ENCODE results near the gene ANXA3. TPM values are rescaled to one million over a fixed set of nuclear protein-coding genes. Genes with fewer than 3 reads are reported as not detected.

ANXA3 gene
- polyA plus RNA-seq, 1 experiment, result 13.9 TPM

DNA sequence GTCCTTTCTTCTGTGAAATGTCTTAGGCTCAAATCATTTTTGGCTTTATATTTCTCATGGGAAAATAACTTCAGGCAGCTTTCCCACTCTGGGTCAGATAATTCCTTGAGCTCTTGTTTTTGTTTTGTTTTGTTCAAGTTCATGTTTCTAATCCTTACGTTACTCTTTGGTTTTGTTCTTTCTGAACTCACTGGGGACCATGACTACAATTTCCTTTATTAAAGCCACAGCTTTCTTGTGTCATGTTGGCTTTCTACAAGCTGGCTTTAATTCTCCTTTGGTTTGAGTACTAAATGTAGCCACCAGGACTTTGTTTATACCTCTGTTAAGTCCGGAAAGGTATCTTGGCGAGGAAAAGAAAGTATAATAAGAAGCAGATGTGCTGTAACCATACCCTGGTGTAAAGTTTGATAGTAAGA, 30.8 kb upstream of the ANXA3 start:
- POLR2A ChIA-PET, result no interaction called here
- no peak overlapping the region for H3K27ac ChIP-seq (ENCODE audit: low read depth, low read length)
- TF ChIP-seq, protein P1, sequence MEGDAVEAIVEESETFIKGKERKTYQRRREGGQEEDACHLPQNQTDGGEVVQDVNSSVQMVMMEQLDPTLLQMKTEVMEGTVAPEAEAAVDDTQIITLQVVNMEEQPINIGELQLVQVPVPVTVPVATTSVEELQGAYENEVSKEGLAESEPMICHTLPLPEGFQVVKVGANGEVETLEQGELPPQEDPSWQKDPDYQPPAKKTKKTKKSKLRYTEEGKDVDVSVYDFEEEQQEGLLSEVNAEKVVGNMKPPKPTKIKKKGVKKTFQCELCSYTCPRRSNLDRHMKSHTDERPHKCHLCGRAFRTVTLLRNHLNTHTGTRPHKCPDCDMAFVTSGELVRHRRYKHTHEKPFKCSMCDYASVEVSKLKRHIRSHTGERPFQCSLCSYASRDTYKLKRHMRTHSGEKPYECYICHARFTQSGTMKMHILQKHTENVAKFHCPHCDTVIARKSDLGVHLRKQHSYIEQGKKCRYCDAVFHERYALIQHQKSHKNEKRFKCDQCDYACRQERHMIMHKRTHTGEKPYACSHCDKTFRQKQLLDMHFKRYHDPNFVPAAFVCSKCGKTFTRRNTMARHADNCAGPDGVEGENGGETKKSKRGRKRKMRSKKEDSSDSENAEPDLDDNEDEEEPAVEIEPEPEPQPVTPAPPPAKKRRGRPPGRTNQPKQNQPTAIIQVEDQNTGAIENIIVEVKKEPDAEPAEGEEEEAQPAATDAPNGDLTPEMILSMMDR (IDR thresholded peaks at IDR 0.05; ENCODE audit: low read depth, low read length), result no peak
- no peaks in the 10 kb centered on the region for H3K9me3 ChIP-seq (ENCODE audit: control insufficient read depth, insufficient read depth, low read length)
- H3K4me3 ChIP-seq (ENCODE audit: low read depth, low read length), result no peak overlapping the region
- DNase-seq (ENCODE audit: low read depth, low spot score), result no peak
- CTCF ChIA-PET, result interaction anchor here (0.7 to 1.1 kb wide), 2 partner anchors 124 to 527 kb away, joined by 3 to 4 read pairs; no protein-coding TSS in a partner anchor
- H3K27me3 ChIP-seq (ENCODE audit: control insufficient read depth, insufficient read depth, low read length), result no peaks in the 10 kb centered on the region

DNA sequence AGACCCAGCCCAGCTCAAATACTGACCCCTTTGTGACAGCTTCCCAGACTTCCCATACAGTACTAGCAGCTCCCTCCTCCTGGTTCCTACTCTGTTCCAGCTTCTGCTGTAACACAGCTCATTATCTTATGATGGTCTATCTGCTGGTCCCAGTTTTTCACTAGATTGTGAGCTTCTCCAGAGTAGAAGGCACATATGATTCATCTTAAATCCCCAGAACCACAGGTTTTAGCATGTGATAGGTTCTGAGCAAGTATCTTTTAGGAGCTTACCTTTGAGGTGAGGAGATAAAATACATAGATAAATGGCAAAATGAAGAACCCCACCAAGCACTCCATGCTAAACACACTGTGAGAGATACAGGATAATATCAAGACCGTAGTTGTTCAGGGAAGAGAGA, 27.6 kb upstream of the ANXA3 start:
- no peak overlapping the region for H3K27ac ChIP-seq (ENCODE audit: low read depth, low read length)
- H3K27me3 ChIP-seq (ENCODE audit: control insufficient read depth, insufficient read depth, low read length), result no peaks in the 10 kb centered on the region
- H3K9me3 ChIP-seq (ENCODE audit: control insufficient read depth, insufficient read depth, low read length), result no peaks in the 10 kb centered on the region
- no peak overlapping the region for H3K4me3 ChIP-seq (ENCODE audit: low read depth, low read length)
- ChIA-PET CTCF (no interaction called here), POLR2A (no interaction called here)
- no peak for DNase-seq (ENCODE audit: low read depth, low spot score)
- TF ChIP-seq, protein P1 (IDR thresholded peaks at IDR 0.05; ENCODE audit: low read depth, low read length), result no peak

DNA sequence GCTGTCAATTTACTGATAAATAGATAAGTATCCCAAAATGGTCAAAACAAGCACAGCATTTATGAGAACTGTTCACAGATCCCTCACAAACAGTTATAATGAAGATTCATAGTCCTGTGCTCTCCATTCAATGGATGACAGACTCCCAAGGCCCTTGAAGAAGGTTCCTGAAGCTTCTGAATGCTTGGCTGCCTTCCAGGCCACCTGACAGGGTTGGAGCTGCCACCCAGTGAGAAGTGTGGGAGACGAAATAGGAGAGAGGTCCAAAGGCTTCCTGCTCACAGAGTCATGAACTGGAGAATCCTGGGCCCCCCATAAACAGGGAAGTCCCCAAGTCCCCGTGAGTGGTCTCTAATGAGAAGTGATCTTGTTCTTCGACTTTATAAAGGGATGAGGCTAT, 26.0 kb upstream of the ANXA3 start:
- H3K27ac ChIP-seq (ENCODE audit: low read depth, low read length), result no peak overlapping the region
- no peaks in the 10 kb centered on the region for H3K27me3 ChIP-seq (ENCODE audit: control insufficient read depth, insufficient read depth, low read length)
- peaks cover 3% of the 10 kb centered on the region; the same call in 1 of the 2 replicates for H3K9me3 ChIP-seq (ENCODE audit: control insufficient read depth, insufficient read depth, low read length)
- no peak for DNase-seq (ENCODE audit: low read depth, low spot score)
- ChIA-PET CTCF (no interaction called here), POLR2A (no interaction called here)
- no peak overlapping the region for H3K4me3 ChIP-seq (ENCODE audit: low read depth, low read length)
- TF ChIP-seq, protein P1 (IDR thresholded peaks at IDR 0.05; ENCODE audit: low read depth, low read length), result no peak

DNA sequence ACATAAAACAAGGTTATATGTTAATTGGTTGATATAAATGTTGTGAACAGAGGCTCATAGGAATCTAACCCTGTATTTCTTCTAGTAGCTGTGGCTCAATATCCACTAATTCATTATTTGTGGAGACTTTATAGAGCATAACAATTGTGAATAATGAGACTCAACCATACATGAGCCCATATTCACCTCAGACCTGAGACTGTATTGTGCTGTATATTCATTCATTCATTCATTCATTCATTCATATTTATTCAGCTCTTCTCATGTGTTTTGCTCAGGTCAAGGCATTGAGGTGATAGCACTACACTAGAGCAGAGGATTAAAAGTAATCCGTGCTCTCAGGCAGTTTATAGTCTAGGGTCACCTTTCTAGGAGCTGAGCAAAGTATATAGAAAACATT, 24.5 kb upstream of the ANXA3 start:
- peaks cover 3% of the 10 kb centered on the region; the same call in 1 of the 2 replicates for H3K9me3 ChIP-seq (ENCODE audit: control insufficient read depth, insufficient read depth, low read length)
- no peaks in the 10 kb centered on the region for H3K27me3 ChIP-seq (ENCODE audit: control insufficient read depth, insufficient read depth, low read length)
- no peak overlapping the region for H3K27ac ChIP-seq (ENCODE audit: low read depth, low read length)
- TF ChIP-seq, protein P1 (IDR thresholded peaks at IDR 0.05; ENCODE audit: low read depth, low read length), result no peak
- DNase-seq (ENCODE audit: low read depth, low spot score), result no peak
- POLR2A ChIA-PET, result no interaction called here
- CTCF ChIA-PET, result interaction anchor here (2.4 to 2.8 kb wide), 2 partner anchors 9 to 567 kb away, joined by 7 to 26 read pairs; no protein-coding TSS in a partner anchor
- no peak overlapping the region for H3K4me3 ChIP-seq (ENCODE audit: low read depth, low read length)

DNA sequence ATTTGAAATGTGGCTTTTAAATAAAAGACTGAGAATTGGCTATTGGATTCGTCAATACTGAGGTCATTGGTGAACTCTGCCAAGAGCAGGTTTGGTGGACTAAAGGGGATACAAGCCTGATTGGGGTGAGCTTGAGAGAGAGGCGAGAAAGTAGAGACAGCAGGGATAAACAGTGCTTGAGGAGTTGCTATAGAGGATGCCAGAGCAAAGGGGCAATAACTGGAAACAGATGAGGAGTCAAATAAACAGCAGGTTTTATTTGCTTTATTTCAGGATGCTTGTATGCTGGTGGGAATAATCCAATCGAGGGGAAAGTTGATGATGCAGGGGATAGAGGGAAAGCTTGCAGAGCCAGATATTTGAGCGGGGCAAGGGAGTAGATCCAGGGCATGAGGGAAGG, 24.0 kb upstream of the ANXA3 start:
- no peaks in the 10 kb centered on the region for H3K27me3 ChIP-seq (ENCODE audit: control insufficient read depth, insufficient read depth, low read length)
- H3K4me3 ChIP-seq (ENCODE audit: low read depth, low read length), result no peak overlapping the region
- TF ChIP-seq, protein P1 (IDR thresholded peaks at IDR 0.05; ENCODE audit: low read depth, low read length), result no peak
- peaks cover 3% of the 10 kb centered on the region; the same call in 1 of the 2 replicates for H3K9me3 ChIP-seq (ENCODE audit: control insufficient read depth, insufficient read depth, low read length)
- POLR2A ChIA-PET, result no interaction called here
- H3K27ac ChIP-seq (ENCODE audit: low read depth, low read length), result no peak overlapping the region
- CTCF ChIA-PET, result interaction anchor here (0.6 to 2.8 kb wide), 4 partner anchors 10 to 568 kb away, joined by 3 to 26 read pairs (median 6); no protein-coding TSS in a partner anchor
- DNase-seq (ENCODE audit: low read depth, low spot score), result no peak

All from AG04450 (cell line).